Measurements from ENCODE around the gene BCL11A.
A peak's percentile ranks its signal among the peaks of the same experiment; 100 is the strongest.

The BCL11A gene

GRCh38 chr2:60483401-60483800, 70.1 kb downstream of the BCL11A start:
- ATAC-seq, result peak; percentile 92
- TF ChIP-seq GLIS3 (CRISPR knock-in tag; IDR thresholded peaks at IDR 0.05) (no peak), PPARA (CRISPR knock-in tag; IDR thresholded peaks at IDR 0.05; ENCODE audit: borderline replicate concordance) (no peak), ZNF8 (CRISPR knock-in tag; IDR thresholded peaks at IDR 0.05) (no peak), BACH2 (CRISPR knock-in tag; IDR thresholded peaks at IDR 0.05; ENCODE audit: borderline replicate concordance) (no peak), POU6F1 (CRISPR knock-in tag; IDR thresholded peaks at IDR 0.05; ENCODE audit: borderline replicate concordance, low read depth) (no peak), ESRRG (CRISPR knock-in tag; IDR thresholded peaks at IDR 0.05) (no peak), TOX (CRISPR knock-in tag; IDR thresholded peaks at IDR 0.05; ENCODE audit: borderline replicate concordance) (no peak), CREB5 (CRISPR knock-in tag; IDR thresholded peaks at IDR 0.05; ENCODE audit: low read depth) (no peak), ZNF565 (CRISPR knock-in tag; conservative IDR thresholded peaks at IDR 0.05; ENCODE audit: low read depth) (no peak), CSDC2 (CRISPR knock-in tag; IDR thresholded peaks at IDR 0.05) (no peak), ZC3H10 (CRISPR knock-in tag; IDR thresholded peaks at IDR 0.05) (no peak), RARB (CRISPR knock-in tag; IDR thresholded peaks at IDR 0.05) (no peak)

GRCh38 chr2:60482222-60482621, 71.2 kb downstream of the BCL11A start:
- no peak for ATAC-seq
- TF ChIP-seq ZNF565 (CRISPR knock-in tag; conservative IDR thresholded peaks at IDR 0.05; ENCODE audit: low read depth) (no peak), ARNTL (CRISPR knock-in tag; IDR thresholded peaks at IDR 0.05; ENCODE audit: borderline replicate concordance, low read depth) (no peak), OSR1 (CRISPR knock-in tag; IDR thresholded peaks at IDR 0.05) (no peak), GLIS3 (CRISPR knock-in tag; IDR thresholded peaks at IDR 0.05) (no peak), ZC3H10 (CRISPR knock-in tag; IDR thresholded peaks at IDR 0.05) (no peak), ESRRG (CRISPR knock-in tag; IDR thresholded peaks at IDR 0.05) (no peak), CSRNP3 (CRISPR knock-in tag; IDR thresholded peaks at IDR 0.05) (no peak), ZFP3 (CRISPR knock-in tag; IDR thresholded peaks at IDR 0.05) (no peak), CREB5 (CRISPR knock-in tag; IDR thresholded peaks at IDR 0.05; ENCODE audit: low read depth) (no peak), TCF4 (CRISPR knock-in tag; IDR thresholded peaks at IDR 0.05; ENCODE audit: borderline replicate concordance) (no peak), RARB (CRISPR knock-in tag; IDR thresholded peaks at IDR 0.05) (no peak), TOX (CRISPR knock-in tag; IDR thresholded peaks at IDR 0.05; ENCODE audit: borderline replicate concordance) (no peak), PATZ1 (CRISPR knock-in tag; IDR thresholded peaks at IDR 0.05; ENCODE audit: borderline replicate concordance) (no peak), SNAI2 (CRISPR knock-in tag; IDR thresholded peaks at IDR 0.05) (no peak)

GRCh38 chr2:60481257-60481656, 72.2 kb downstream of the BCL11A start:
- no peak for ATAC-seq
- TF ChIP-seq RARB (CRISPR knock-in tag; IDR thresholded peaks at IDR 0.05) (no peak), ZNF8 (CRISPR knock-in tag; IDR thresholded peaks at IDR 0.05) (no peak), TCF4 (CRISPR knock-in tag; IDR thresholded peaks at IDR 0.05; ENCODE audit: borderline replicate concordance) (no peak), ZNF70 (CRISPR knock-in tag; IDR thresholded peaks at IDR 0.05) (no peak), ZFP30 (CRISPR knock-in tag; IDR thresholded peaks at IDR 0.05) (no peak), TSHZ2 (CRISPR knock-in tag; IDR thresholded peaks at IDR 0.05) (no peak), ISL1 (CRISPR knock-in tag; IDR thresholded peaks at IDR 0.05) (no peak), PPARA (CRISPR knock-in tag; IDR thresholded peaks at IDR 0.05; ENCODE audit: borderline replicate concordance) (no peak), OSR1 (CRISPR knock-in tag; IDR thresholded peaks at IDR 0.05) (no peak)

Measured in SK-N-SH treated with all-trans-retinoic acid at 6 μM for 48 hours (cell line).